ENCODE data around the gene CHST11. TPM values are rescaled to one million over a fixed set of nuclear protein-coding genes. Genes with fewer than 3 reads are reported as not detected.

The CHST11 gene
- total RNA-seq, 1 donor from 2014 or later: 7.7 TPM

DNA sequence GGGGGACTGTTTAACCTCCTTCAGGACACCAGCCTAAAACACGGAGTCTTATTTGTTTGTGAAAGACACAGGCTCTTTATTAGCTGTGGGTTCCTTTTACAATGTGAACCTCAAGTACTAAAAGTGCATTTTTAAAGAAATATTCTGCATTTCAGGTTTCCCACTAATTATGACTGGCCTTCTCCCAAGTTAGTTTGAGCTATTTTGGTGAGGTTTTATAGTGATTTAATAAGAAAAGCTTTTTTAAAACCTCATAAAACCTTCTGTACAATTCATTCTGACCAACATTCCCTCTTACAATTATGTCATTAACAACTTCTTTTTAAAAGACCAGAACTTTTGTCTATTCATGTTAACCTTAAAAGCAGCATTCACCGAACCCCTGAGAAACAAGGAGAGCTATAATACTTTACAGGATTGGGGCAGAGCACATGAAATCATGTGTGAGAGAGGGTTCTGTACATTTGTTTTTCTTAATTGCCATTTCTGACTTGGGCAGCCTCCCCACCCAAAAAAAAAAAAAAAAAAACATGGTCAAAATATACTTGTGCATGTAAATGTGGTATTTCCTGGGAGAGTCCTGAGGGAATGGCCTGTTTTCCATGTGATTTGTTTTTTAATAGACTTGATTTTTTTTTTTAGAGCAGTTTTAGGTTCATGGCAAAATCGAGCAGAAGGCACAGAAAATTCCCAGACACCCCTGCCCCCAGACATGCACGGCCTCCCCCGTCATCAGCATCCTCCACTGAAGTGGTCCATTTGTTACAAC is 169.5 kb downstream of the CHST11 start:
- Histone ChIP-seq H3K9me3 (ENCODE audit: low read depth) (no peaks in the 10 kb centered on the region), H3K27me3 (no peaks in the 10 kb centered on the region), H3K79me2 (ENCODE audit: low read depth) (no peaks in the 10 kb centered on the region), H3K4me1 (peaks cover 37% of the 10 kb centered on the region), H3K9ac (no peak overlapping the region), H3K27ac (no peak overlapping the region), H3F3A (ENCODE audit: low read depth) (peaks cover 9% of the 10 kb centered on the region), H2AFZ (replicated peaks) (no peak overlapping the region), H4K20me1 (ENCODE audit: low read depth) (peaks cover 29% of the 10 kb centered on the region), H3K4me2 (no peak overlapping the region), H3K4me3 (no peak overlapping the region), H3K36me3 (no peaks in the 10 kb centered on the region)
- Mint-ChIP-seq H3K4me3 (no peak overlapping the region), H3K9me3 (no peaks in the 10 kb centered on the region), H3K27me3 (ENCODE audit: insufficient read depth, low read depth) (no peaks in the 10 kb centered on the region), H3K27ac (no peak overlapping the region), H3K36me3 (no peaks in the 10 kb centered on the region), H3K4me1 (peaks cover 45% of the 10 kb centered on the region)
- DNase-seq (ENCODE audit: low spot score): no peak
- no peak for TF ChIP-seq EZH2 (IDR thresholded peaks at IDR 0.05)
- no peak for TF ChIP-seq EZH2phosphoT487 (IDR thresholded peaks at IDR 0.05)
- TF ChIP-seq, protein P1, sequence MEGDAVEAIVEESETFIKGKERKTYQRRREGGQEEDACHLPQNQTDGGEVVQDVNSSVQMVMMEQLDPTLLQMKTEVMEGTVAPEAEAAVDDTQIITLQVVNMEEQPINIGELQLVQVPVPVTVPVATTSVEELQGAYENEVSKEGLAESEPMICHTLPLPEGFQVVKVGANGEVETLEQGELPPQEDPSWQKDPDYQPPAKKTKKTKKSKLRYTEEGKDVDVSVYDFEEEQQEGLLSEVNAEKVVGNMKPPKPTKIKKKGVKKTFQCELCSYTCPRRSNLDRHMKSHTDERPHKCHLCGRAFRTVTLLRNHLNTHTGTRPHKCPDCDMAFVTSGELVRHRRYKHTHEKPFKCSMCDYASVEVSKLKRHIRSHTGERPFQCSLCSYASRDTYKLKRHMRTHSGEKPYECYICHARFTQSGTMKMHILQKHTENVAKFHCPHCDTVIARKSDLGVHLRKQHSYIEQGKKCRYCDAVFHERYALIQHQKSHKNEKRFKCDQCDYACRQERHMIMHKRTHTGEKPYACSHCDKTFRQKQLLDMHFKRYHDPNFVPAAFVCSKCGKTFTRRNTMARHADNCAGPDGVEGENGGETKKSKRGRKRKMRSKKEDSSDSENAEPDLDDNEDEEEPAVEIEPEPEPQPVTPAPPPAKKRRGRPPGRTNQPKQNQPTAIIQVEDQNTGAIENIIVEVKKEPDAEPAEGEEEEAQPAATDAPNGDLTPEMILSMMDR (IDR thresholded peaks at IDR 0.05): no peak

DNA sequence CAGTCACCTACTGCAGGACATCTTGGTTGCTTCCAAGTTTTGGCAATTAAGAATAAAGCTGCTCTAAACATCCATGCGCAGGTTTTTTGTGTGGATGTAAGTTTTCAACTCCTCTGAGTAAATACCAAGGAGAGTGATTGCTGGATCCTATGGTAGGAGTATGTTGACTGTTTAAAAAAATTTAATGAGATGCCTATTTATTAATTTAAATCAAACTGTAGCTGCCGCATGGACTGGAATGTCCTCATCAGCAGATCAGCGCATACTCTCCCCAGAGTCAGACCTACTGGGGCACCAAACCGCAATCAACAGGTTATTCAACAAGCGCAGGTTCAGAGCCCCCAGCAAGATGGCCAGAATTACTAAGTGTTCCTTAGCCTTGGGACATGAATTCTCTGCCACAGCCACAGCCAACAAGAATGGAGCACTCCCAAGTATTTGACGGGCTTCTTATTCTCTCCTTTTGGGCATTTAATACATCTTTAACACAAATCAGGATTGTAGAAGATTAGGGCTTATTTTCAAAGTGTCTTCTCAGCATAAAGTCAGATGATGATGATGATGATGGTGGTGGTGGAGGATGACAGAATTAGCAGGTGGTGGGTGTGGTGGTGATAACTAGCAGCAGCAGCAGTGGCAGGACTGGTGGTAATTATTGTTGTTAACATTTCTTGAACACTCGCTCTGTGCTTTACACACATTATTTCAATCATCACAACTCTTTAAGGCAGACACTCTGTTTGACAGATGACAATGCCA is 170.7 kb downstream of the CHST11 start:
- H3K36me3 ChIP-seq: no peaks in the 10 kb centered on the region
- no peak overlapping the region for H2AFZ ChIP-seq (replicated peaks)
- peaks cover 29% of the 10 kb centered on the region for H4K20me1 ChIP-seq (ENCODE audit: low read depth)
- Mint-ChIP-seq H3K27me3 (ENCODE audit: insufficient read depth, low read depth) (no peaks in the 10 kb centered on the region), H3K4me3 (no peak overlapping the region), H3K9me3 (no peaks in the 10 kb centered on the region), H3K27ac (no peak overlapping the region), H3K36me3 (no peaks in the 10 kb centered on the region), H3K4me1 (peaks cover 56% of the 10 kb centered on the region)
- no peak for TF ChIP-seq EZH2 (IDR thresholded peaks at IDR 0.05)
- TF ChIP-seq EZH2phosphoT487 (IDR thresholded peaks at IDR 0.05): no peak
- TF ChIP-seq, protein P1 (IDR thresholded peaks at IDR 0.05): no peak
- H3K9ac ChIP-seq: no peak overlapping the region
- H3K9me3 ChIP-seq (ENCODE audit: low read depth): no peaks in the 10 kb centered on the region
- peaks cover 9% of the 10 kb centered on the region for H3F3A ChIP-seq (ENCODE audit: low read depth)
- H3K4me3 ChIP-seq: no peak overlapping the region
- peaks cover 40% of the 10 kb centered on the region for H3K4me1 ChIP-seq
- no peaks in the 10 kb centered on the region for H3K27me3 ChIP-seq
- no peak overlapping the region for H3K4me2 ChIP-seq
- H3K27ac ChIP-seq: no peak overlapping the region
- H3K79me2 ChIP-seq (ENCODE audit: low read depth): no peaks in the 10 kb centered on the region
- no peak for DNase-seq (ENCODE audit: low spot score)

DNA sequence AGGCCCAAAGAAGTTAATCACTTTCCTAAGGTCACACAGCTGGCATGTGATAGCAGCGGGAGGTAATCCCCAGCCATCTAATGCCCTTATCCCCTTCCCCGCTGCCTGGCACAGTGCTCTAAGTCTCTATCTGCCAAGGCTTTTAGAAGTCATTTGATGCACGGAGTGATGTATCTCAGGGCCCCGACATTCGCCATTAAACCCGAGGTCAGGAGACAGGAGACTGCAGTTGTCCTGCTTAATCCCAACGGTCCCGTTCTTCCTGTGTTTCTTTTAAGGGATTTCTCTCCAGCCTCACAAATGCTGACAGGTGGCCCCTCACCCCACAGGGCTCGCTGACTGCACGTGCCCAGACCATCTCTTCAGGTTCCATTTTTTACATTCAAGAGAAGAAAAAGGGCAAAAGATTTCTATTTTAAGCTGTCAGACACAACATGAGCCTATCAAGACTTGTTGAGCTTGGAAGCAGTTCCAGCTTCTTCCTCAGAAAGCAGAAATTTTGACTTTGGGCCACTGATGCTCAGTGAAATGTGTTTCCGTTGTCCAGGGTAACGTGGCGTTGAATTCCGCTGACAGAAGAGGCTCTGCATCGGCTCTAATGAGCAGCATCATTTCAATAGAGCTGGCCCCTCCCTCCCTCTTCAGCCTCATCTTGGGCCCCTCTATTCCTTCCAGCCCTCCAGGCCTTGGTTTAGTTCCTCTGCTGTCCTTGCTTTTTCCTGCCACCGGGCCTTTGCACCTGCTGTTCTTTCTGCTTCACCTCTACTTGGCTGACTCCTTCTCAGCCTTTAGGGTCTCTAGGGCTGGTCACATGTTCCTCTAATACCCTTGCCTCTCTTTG is 171.5 kb downstream of the CHST11 start:
- no peaks in the 10 kb centered on the region for H3K36me3 ChIP-seq
- Mint-ChIP-seq H3K4me3 (no peak overlapping the region), H3K27ac (no peak overlapping the region), H3K9me3 (no peaks in the 10 kb centered on the region), H3K4me1 (peaks cover 56% of the 10 kb centered on the region), H3K27me3 (ENCODE audit: insufficient read depth, low read depth) (no peaks in the 10 kb centered on the region), H3K36me3 (no peaks in the 10 kb centered on the region)
- H3K79me2 ChIP-seq (ENCODE audit: low read depth): no peaks in the 10 kb centered on the region
- H3K4me1 ChIP-seq: peaks cover 40% of the 10 kb centered on the region
- H3K27me3 ChIP-seq: no peaks in the 10 kb centered on the region
- no peak overlapping the region for H3K4me3 ChIP-seq
- no peak overlapping the region for H3K4me2 ChIP-seq
- H3K9me3 ChIP-seq (ENCODE audit: low read depth): no peaks in the 10 kb centered on the region
- H3K9ac ChIP-seq: no peak overlapping the region
- no peak overlapping the region for H2AFZ ChIP-seq (replicated peaks)
- DNase-seq (ENCODE audit: low spot score): no peak
- H3F3A ChIP-seq (ENCODE audit: low read depth): peaks cover 9% of the 10 kb centered on the region
- no peak overlapping the region for H3K27ac ChIP-seq
- peaks cover 29% of the 10 kb centered on the region for H4K20me1 ChIP-seq (ENCODE audit: low read depth)
- TF ChIP-seq, protein P1 (IDR thresholded peaks at IDR 0.05): no peak
- TF ChIP-seq EZH2phosphoT487 (IDR thresholded peaks at IDR 0.05) (no peak), EZH2 (IDR thresholded peaks at IDR 0.05) (no peak)

Measured in neural progenitor cell (in vitro differentiated cells).